Activated CD8-positive, alpha-beta memory T cell treated with anti-CD3 and anti-CD28 coated beads for 24 hours (primary cell): ENCODE results near the gene ARHGEF37.
"Not testable (repeated sequence)": the region's sequence is repeated elsewhere in the genome, so short reads cannot be mapped to it uniquely, and the experiment has no call there.

Experiments used
- DNase-seq: peaks from one replicate; pipeline ENCODE4 v3.0.0-alpha.2; 2020

ARHGEF37 gene, protein sequence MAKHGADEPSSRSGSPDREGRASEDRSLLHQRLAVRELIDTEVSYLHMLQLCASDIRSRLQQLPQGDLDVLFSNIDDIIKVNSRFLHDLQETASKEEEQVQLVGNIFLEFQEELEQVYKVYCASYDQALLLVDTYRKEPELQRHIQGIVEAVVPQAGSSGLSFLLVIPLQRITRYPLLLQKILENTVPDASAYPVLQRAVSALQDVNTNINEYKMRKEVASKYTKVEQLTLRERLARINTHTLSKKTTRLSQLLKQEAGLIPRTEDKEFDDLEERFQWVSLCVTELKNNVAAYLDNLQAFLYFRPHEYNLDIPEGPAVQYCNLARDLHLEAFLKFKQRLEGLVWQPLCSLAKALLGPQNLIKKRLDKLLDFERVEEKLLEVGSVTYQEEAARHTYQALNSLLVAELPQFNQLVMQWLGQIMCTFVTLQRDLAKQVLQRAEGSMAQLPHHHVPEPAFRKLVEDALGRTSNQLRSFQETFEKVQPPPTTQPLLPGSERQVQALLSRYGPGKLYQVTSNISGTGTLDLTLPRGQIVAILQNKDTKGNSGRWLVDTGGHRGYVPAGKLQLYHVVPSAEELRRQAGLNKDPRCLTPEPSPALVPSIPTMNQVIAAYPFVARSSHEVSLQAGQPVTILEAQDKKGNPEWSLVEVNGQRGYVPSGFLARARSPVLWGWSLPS

DNA sequence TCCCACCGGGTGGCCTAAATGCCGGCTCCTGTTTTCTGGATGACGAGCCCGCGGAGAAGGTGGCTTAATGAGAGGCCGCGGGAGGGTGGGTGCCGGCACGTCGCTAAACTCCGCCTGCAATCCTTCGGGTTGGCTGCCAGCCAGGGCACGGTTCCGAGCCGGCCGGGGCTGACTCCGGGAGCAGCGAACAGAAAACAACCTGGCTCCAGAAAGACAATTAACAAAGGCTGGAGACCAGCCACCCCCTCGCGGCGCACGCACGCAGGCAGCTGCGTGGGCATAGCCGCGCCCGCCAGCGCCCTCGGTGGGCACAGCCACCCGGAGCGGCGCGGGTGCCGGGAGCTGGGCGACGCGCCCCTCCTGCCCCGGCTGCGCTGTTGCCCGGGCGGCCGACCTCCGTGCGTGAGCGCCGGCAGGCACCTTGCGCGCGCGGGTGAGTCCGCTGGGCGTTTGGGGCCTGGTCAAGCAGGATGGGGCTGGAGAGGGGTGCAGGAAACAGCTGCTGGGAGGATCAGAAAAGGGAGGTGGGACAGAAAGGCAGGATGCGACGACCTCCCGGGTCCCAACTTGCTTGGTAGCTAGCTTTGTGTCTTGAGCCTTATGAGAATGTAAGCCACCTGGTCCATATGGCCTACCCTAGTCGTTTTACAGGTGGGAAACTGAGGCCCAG, at the start of gene ARHGEF37:
ARHGEF37 (plus strand) TSS at position 307 of the 670 bp plus-strand sequence. CDS start 16,272 bp downstream, outside the sequence.
- DNase-seq: peak; percentile 80

DNA sequence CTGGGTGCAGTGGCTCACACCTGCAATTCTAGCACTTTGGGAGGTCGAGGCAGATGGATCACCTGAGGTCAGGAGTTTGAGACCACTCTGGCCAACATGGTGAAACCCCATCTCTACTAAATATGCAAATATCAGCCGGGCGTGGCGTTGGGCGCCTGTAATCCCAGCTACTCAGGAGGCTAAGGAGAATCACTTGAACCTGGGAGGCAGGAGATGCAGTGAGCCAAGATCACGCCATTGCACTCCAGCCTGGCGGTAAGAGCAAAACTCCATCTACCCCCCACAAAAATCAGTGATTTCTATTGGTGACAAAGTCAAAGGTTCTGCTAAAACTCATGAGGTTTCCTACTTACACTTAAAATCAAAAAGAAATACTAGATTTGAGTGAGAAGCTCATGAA, 48.9 kb upstream of the ARHGEF37 start:
- no peak for DNase-seq

DNA sequence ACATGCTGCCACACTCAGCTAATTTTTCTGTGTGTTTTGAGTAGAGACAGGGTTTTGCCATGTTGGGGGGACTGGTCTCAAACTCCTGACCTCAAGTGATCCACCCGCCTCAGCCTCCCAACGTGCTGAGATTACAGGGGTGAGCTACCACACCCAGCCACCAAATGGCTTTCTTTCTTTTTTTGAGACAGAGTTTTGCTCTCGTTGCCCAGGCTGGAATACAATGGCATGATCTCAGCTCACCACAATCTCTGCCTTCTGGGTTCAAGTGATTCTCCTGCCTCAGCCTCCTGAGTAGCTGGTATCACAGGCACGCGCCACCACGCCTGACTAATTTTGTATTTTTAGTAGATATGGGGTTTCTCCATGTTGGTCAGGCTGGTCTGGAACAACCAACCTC, 45.5 kb upstream of the ARHGEF37 start:
- not testable (repeated sequence) for DNase-seq

DNA sequence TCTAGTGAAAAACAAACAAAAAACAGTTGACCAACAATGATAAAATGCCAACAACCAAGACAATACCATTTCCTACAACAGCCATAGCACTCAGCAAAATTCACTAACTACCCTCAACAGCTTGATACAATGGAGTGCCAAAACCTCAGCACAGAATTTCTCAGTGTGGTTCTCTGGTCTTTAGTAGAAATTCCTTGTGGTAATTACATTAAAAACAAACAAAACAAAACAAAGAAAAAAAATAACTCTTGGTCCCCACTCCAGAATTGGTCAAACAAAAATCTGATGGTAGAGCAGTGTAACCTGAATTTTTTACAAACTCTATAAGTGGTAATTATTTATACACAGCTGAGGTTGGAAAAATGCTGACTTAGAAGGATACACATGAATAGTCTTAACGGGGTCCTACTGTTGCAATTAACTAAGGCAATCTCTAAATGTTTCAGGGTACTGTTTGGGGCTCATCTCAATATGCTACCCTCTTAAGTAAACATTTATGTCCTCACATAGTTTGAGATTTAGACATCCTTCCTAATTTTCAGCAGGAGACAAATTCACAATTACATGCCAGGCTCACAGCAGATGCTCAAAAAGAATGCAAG, 43.8 kb upstream of the ARHGEF37 start:
- DNase-seq: no peak

DNA sequence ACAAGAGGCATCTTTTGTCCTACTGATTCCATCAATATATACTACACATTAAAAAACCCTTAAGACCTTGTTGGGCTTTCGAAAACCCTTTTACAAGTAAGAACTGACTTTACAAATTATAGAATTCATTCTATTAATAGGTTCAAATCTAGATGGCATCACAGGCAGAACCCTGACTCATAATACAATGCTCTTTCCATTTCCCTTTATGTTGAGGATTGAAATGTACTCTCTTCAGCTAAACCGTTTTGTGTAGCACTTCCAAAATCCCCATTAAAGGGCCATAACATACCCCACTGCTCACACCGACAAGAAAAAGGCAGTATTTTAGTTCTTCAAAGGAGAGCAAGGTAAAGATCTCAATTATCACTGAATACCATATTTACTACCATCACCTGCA, 41.2 kb upstream of the ARHGEF37 start:
- DNase-seq: no peak

DNA sequence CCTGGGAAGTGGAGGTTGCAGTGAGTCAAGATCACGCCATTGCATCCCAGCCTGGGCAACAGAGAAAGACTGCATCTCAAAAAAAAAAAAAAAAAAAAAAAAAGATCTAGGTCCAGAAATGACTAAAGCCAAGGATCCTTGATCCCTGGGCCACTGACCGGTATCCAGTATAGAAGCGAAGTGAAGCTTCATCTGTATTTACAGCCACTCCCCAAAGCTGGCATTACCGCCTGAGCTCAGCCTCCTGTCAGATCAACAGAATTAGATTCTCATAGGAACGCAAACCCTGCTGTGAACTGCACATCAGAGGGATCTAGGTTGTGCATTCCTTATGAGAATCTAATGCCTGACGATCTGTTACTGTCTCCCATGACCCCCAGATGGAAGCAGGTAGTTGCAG, 39.4 kb upstream of the ARHGEF37 start:
- DNase-seq: no peak

DNA sequence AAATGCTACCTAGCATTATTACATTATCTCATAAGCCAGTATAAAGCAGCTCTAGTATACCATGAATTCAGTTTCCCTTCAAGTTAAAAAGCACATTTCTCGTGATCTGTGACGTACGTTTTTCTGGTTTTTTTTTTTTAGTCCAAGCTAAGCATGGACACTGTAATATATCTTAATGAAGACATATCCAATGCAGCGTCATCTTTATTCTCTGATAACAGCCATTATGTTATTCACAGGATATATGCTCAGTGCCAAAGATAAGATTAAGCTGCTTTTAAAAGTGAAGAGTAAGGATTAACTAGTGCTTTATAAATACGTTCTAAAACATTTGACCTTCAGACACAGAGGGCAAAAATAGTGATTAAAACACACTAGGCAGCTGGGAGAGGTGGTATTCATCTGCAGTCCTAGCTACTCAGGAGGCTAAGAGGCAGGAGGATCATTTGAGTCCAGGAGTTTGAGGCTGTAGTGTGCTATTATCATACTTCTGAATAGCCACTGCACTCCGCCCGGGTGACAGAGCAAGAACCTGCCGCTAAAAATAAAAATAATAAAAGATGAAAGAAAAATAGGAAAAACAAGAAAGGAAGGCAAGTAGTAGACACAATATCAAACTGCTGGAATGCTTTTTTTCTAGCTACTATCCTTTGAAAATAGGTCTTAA, 37.8 kb upstream of the ARHGEF37 start:
- no peak for DNase-seq

DNA sequence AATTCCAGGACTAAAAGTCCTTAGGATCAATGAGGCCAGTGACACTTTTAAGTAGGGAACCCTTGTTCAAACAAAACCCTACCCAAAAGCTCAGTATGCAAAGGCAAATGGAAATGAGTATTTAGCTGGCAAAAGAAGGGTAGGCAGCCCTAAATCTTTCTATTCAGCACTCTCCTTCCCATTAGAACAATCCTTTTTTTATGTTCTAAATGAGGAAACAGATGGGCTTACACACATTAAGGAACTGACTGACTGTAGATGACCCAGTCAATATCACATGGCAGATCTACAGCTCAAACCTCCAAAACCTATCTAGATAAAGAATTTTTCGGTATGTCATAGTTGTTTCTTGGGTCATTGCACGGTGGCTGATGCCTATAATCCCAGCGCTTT, 37.3 kb upstream of the ARHGEF37 start:
- DNase-seq: no peak

DNA sequence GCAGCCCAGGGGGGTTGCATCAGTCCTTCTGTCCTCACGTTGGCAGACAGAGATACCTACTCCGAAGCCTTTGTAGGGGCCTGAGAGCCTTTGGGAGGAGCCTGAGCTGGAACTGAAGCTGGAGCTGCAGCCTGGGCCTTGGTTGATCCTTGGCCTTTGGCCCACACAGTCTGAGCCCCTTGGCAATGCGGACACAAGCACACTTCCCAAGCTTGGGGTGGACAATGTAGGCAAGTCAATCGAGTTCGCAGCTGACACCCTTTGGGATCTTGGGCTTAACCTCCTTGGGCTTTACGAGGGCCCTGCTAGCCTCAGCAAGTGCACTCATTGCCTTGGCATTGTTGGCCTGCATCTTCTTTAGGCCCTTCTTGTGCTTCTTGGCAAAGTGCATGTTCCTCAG, 36.0 kb upstream of the ARHGEF37 start:
- no peak for DNase-seq

DNA sequence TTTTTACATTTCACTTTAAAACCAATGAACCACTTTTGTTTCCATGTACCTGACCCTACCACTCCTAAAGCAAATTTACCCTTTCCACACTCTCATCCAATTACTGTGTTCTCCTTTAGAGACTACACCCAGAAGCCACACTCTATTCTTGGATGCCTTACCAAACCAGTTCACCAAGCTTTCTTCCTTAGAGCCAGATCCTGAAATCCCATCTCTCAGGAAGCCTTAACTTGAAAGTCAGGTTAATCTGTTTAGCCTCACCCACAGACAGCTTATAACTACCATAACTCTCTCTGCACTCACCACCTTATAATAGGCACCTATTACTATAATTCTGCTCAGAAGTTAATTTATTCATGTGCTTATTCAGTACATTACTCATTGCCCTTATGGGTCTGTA, 34.3 kb upstream of the ARHGEF37 start:
- DNase-seq: no peak

DNA sequence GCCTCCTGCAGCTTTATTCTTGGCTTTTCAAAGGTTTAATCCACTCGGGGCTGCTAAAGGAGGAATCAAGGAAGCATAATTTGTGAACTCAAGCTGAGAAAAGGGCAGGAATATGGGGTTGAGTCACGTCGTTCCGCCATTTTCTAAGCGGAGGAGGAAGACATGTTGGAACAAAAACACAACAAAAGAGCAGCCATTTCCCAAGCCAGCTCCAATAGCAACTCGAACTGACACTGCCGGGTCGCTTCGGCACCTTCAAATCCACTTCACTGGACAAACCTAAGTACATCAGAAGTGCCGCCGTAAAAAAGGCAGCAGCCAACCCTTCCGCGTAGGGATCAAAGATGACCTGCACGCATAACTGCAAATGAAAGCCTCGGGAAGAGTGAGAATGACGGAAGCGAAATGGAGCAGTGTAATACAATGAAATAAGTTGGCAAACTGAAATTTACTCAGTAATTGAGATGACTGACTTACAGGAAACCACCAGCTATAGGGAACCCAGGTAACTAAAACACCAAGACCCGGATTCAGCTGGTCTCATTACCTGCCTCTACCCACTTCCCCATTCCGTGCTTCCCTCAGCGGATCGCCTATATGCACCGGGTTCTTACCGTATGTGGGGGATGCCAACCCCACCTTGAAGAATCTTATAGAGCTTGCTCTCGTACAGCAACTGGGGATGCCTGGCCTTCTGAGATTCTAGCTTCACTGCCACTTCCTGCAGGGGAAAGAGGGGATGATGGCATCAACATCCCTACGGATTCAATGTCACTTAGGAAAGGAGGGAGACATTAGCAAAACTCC, 31.6 kb upstream of the ARHGEF37 start:
- peak; percentile 68 for DNase-seq

DNA sequence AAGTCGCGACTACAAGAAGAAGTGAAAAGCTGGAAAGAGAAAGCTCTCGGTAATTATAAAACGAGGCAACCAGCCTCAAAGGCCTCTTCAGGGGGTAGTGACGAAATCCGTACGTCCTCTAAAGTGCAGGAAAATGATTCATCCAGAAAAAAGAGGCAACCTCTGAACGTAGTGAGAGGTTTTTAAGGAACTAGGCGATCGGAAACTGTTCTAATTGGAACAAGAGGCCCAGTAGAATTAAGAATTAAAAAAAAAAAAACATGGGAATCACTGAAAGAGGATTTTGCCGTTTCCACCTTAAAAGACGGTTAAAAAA, 31.1 kb upstream of the ARHGEF37 start:
- DNase-seq: no peak

DNA sequence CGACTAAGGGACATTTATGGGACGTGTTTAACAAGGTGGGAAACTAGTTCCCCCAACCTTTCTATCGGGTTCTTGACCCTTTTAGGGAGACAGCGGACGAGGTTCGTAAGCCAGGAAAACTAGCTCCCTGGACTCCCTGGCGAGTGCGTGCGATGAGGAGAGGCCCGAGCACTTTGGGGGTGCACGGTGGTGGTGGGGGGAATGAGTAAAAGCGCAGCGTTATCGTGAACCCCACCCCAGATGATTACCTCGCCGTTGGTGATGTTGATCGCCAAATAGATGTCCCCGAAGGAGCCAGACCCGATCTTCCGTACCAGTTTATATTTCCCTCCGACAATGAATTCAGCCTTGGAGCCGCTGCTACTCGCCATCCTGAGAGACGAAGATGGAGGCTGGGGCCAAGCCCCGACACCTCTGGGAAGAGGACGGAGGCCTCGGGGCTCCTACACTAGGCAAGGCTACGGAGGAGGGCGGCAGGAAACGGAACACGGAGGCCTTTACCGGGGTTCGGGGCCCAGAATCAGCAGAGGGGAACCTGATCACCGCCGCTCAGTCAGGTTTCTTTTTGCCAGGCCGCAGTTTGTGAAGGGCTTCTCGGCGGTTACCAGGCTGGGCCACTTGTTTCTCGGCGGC, 30.6 kb upstream of the ARHGEF37 start:
- no peak for DNase-seq

DNA sequence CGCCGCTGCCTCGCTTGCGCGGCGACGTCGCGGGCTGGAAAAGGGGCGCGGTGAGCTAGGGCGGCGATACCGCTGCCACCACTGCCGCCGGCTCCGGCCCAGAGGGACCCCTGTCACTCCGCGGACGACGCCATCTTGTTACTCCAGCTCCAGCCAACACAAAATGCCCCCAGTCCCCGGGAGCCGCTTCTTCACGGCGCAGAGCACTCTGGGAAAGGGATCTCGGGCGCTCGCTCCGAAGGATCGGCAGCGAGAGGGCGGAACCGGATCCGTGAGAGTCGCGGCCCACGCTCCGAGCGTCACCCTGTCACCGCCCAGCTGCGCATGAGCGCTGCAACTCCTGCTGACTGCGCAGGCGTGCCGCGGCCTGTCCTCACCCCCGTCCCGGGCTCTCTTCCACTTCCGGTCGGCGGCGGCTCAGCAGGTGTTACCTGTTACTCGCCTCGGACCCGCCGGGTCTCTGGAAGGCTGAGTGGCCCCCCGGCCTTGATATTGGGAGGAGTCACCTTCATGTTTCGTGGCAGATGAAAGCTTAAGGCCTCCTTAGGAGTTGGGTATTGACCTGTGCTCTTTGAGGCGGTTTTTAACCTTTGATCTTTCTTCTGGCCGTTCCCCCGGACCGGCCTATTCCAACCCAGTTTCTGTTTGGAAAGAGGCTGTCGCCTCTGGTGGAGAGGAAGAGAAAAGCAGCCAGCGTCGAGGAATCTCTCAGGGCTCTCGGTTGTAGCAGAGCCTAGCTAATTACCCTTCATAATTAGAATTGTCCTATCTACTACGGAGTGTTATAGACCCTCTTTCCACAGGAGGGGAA, 29.9 kb upstream of the ARHGEF37 start, which contains the start of gene CSNK1A1:
CSNK1A1 (minus strand) TSS at position 213 of the 811 bp plus-strand sequence. CDS start 475 bp downstream, outside the sequence.
- peak; percentile 99 for DNase-seq

DNA sequence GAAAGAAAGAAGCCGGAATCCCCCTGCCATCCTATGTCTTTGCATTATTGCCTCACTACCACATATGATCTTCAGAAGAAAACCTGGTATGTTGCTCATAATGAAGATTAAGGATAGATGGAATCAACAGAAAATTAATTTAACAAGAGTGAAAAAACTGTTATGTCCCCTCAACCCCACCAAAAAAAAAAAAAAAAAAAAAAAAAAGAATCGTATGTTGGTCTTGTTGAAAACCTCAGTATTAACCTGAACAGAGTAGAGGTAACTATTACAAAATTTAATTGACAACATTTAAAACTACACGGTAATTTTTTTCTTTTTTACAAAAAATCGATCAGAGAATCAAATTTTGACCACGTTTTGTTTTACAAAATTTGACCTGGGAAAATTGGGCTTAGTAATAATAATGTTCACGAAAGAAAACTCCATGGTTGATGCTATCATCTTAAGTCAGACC, 29.2 kb upstream of the ARHGEF37 start:
- DNase-seq: no peak

DNA sequence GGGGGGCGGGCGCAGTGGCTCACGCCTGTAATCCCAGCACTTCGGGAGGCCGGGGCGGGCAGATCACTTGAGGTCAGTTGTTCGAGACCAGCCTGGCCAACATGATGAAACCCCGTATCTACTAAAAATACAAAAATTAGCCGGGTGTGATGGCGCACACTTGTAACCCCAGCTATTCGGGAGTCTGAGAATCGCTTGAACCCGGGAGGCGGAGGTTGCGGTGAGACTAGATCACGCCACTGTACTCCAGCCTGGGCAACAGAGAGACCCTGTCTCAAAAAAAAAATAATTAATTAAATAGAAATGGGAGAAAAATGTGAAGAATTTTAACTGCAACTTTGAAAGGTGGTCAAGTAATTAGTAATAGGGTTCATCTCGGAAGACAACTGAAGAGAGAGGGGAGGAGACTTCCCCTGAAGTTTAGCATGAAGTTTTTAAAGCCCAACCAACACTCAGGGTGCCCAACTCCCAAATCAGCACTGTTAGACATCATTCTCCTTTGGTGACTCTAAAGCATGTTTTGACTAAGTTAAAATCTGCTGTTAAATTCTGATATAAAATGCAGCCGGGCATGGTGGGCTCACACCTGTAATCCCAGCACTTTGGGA, 28.6 kb upstream of the ARHGEF37 start:
- DNase-seq: no peak

DNA sequence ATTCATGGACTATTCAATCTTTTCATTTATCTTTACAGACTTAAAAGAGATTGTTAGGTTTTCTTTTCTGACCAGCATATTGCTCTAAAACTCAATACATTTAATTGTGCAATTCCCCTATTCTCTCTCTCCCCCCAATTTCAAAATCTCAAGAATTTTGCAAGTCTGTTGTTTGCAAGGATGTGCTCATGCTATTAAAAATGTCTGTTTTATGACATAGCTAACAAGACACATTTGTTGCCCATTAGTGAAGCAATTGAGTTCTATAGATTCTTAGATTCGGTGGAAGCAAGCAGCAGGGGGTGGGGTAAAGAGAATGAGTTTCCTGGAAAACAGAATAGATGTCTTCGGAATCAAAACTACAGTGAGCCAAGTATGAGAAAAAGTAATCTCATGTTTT, 21.6 kb upstream of the ARHGEF37 start:
- no peak for DNase-seq

DNA sequence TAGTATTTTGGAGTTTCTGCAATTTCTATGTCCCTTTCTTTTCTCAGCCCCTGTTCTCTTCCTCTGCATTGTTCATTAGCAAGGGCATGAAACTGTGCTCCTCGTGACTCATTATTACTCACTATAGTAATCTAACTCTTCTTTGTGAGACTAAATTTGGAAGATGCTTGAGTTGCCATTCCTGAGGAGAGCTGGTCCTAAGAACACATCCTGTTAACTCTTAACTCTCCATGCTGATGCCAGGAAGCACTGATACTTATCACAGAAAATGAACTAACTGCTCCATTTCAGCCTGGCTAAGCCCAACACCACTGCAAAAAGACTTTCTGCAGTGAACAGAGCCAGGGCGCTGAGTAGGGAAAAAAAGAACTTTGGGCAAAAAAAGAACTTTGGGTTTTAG, 19.4 kb upstream of the ARHGEF37 start:
- DNase-seq: no peak

DNA sequence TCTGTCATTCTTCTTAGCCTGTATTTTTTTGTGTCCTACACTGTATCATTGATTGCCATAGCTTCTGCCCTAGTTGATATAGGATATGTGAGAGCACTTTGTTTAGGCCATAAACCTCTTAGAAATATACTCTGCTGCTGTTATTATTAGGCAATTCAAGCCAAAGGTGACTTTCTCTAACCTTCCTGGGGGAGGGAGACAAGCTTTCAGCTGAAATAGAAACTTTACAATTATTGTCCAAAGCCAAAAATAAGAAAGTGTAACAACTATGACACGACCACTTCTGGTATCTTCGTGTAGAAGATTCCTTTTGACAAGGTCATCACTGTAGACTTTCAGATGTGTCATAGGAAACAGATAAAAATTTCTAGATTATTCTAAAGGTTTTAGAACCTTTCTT, 17.8 kb upstream of the ARHGEF37 start:
- DNase-seq: no peak

DNA sequence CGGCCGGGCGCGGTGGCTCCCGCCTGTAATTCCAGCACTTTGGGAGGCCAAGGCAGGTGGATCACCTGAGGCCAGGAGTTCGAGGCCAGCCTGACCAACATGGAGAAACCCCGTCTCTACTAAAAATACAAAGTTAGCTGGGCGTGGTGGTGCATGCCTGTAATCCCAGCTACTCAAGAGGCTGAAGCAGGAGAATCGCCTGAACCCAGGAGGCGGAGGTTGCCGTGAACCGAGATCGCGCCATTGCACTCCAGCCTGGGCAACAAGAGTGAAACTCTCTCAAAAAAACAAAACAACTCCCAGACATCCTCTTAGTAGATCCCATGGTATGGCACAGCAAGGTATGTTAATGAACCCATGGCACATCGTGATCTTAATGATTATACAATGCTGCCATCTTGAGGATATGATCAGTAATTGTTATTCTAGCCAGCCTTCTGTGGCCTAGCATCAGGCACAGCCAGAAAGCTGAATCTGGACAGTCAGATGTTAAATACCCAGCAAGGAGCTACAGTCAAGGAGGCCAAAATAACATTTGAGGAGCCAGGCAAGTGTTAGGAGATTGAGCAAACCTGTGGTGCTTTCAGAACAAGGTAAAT, 16.7 kb upstream of the ARHGEF37 start:
- DNase-seq: peak; percentile 69
